Transverse colon (tissue), 4 donors: Measurements from ENCODE around the gene BARD1. TPM values are rescaled to one million over a fixed set of nuclear protein-coding genes. Genes with fewer than 3 reads are reported as not detected.

Experiments
- DNase-seq: peaks from one replicate; pipeline ENCODE4 v3.0.0-alpha.2; 2019
- H3K27ac ChIP-seq, 4 donors: fragments of 200-600 bp; sonication (generic); 2 replicates each; pipeline ENCODE4 v1.5.1; 2016 to 2018; ENCODE audit warnings: inconsistent platforms in 4 of 4
- H3K27me3 ChIP-seq: fragments of 200-600 bp; sonication (generic); 2 replicates; pipeline ENCODE4 v1.5.1; 2017; ENCODE audit warnings: inconsistent platforms
- H3K36me3 ChIP-seq, 4 donors: fragments of 200-600 bp; sonication (generic); 2 replicates each; pipeline ENCODE4 v1.5.1; 2017 to 2019; ENCODE audit warnings: inconsistent platforms in 4 of 4
- H3K4me1 ChIP-seq, 4 donors: fragments of 200-600 bp; sonication (generic); 2 replicates each; pipeline ENCODE4 v1.5.1; 2017 to 2020; ENCODE audit warnings: inconsistent platforms in 4 of 4
- H3K4me3 ChIP-seq, 4 donors: fragments of 200-600 bp; sonication (generic); 1 replicate in 1 of 4; 2 replicates in 3 of 4; pipeline versions ENCODE4 v1.5.1 to v1.6.1; 2017 to 2019; ENCODE audit warnings: inconsistent platforms in 4 of 4
- H3K9me3 ChIP-seq, 2 donors: fragments of 200-600 bp; sonication (generic); 2 replicates each; pipeline ENCODE4 v1.5.1; 2017 to 2019; ENCODE audit warnings: inconsistent platforms in 2 of 2
- EP300 ChIP-seq: sonication (generic); formaldehyde crosslinking; IDR thresholded peaks from one replicate; pipeline ENCODE4 v1.6.1; 2017; ENCODE audit warnings: antibody characterized with exemption, low read depth
- POLR2A ChIP-seq: fragments of 450-650 bp; IDR thresholded peaks from one replicate; pipeline ENCODE4 v1.6.1; 2016; ENCODE audit warnings: antibody characterized with exemption, mild to moderate bottlenecking, moderate library complexity
- POLR2AphosphoS5 ChIP-seq, 3 donors: sonication (generic); formaldehyde crosslinking; IDR thresholded peaks; one replicate each; pipeline ENCODE4 v1.6.1; 2016; ENCODE audit warnings: antibody characterized with exemption in 3 of 3
- WGBS, 2 donors: methylation state at CpG; one replicate each; pipeline ENCODE4 v1.1.5; 2018; ENCODE audit warnings: low coverage in 1 of 2; 5-methylcytosine and 5-hydroxymethylcytosine counted together
- in situ Hi-C, 4 donors: fragments of 200-750 bp; cut with MboI; loops; one replicate each; pipeline versions ENCODE4 v1.15.0 to v1.15.1; 2017; ENCODE audit warnings: low sequenced_read_pairs in 3 of 4, low pct_ligation_motif_present in 1 of 4, low pct_unique_long_range_greater_than_20kb in 1 of 4
- intact Hi-C: fragments of 100-400 bp; cut with DNase I; formaldehyde crosslinking; loops from one replicate; pipeline ENCODE4 v1.15.1; 2023; ENCODE audit warnings: low total_unique reads
- small RNA-seq, 4 donors: library from RNA; depleted of rRNA; stranded (forward); fragments of <200 nt; gene quantifications; one replicate each; pipeline ENCODE3, GENCODE V24; 2016
- total RNA-seq, 4 donors: library from RNA; depleted of rRNA; stranded (reverse); fragments of >200 nt; gene quantifications; one replicate each; pipeline ENCODE4 v1.1.0, GENCODE V29; 2016
- TF ChIP-seq, protein P1 (sequence below), 5 experiments: fragments of 200-600 bp in 3 of 5; fragments of 450-650 bp in 2 of 5; sonication (generic) in 3 of 5; IDR thresholded peaks; 1 replicate in 2 of 5; 2 replicates in 3 of 5; pipeline ENCODE4 v1.5.1; 2016 to 2017; ENCODE audit warnings: antibody characterized with exemption in 5 of 5, inconsistent platforms in 3 of 5, mild to moderate bottlenecking in 2 of 5, moderate library complexity in 1 of 5

BARD1 gene
- total RNA-seq, 4 donors from 2014 or later: 2.2 to 141 (median 9.1) TPM

DNA sequence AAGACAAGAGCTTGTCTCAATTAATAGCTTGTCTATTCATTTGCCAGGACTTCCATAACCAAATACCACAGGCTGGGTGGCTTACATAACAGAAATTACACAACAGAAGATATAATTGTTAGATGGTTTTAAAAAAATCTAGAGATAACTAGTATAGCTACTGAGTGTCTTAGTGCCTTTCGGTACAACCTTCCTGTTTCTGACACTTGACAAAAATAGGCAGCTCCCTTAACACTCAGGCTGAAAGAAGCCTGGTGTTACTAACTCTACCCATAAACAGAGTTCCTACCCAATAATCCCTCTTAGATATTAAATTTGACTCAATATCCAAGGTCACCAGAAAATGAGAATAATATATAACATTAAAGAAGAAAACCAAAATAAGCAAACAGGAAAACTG, 129.7 kb downstream of the BARD1 start:
- H3K9me3 ChIP-seq: no peaks in the 10 kb centered on the region
- DNase-seq: no peak
- in situ Hi-C loops: no loop called here
- H3K4me1 ChIP-seq: no peaks in the 10 kb centered on the region
- intact Hi-C loops: no loop called here
- no peaks in the 10 kb centered on the region for H3K27me3 ChIP-seq
- no peak overlapping the region for H3K4me3 ChIP-seq
- H3K36me3 ChIP-seq: no peaks in the 10 kb centered on the region
- no peak for TF ChIP-seq POLR2AphosphoS5 (IDR thresholded peaks at IDR 0.05)
- TF ChIP-seq EP300: no peak
- TF ChIP-seq, protein P1, sequence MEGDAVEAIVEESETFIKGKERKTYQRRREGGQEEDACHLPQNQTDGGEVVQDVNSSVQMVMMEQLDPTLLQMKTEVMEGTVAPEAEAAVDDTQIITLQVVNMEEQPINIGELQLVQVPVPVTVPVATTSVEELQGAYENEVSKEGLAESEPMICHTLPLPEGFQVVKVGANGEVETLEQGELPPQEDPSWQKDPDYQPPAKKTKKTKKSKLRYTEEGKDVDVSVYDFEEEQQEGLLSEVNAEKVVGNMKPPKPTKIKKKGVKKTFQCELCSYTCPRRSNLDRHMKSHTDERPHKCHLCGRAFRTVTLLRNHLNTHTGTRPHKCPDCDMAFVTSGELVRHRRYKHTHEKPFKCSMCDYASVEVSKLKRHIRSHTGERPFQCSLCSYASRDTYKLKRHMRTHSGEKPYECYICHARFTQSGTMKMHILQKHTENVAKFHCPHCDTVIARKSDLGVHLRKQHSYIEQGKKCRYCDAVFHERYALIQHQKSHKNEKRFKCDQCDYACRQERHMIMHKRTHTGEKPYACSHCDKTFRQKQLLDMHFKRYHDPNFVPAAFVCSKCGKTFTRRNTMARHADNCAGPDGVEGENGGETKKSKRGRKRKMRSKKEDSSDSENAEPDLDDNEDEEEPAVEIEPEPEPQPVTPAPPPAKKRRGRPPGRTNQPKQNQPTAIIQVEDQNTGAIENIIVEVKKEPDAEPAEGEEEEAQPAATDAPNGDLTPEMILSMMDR (IDR thresholded peaks at IDR 0.05): no peak
- no peak for TF ChIP-seq POLR2A
- 87 to 89% methylated on average over 1 of the region's 1 CpG for whole genome bisulfite sequencing, 2 donors
- no peak overlapping the region for H3K27ac ChIP-seq

DNA sequence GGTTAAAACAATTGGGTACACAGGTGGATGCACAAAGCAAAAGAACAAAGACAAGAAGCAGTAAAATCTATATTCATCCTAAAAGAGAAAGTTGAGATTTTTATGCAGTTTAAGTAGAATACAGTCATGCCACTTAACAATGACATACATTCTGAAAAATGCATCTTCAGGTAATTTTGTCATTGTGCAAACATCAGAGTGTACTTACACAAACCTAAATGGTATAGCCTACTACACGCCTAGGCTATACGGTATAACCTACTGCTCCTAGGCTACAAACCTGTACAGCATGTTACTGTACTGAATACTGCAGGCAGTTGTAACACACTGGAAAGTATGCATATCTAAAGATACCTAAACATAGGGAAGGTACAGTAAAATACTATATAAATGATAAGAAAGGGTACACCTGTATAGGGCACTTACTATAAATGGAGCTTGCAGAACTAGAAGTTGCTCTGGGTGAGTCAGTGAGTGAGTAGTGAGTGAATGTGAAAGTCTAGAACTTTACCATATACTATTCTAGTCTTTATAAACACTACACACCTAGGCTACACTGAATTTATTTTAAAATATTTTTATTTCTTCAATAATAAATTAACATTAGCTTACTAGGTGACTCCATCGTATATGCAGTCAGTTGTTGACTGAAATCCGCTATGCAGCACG, 132.9 kb downstream of the BARD1 start:
- TF ChIP-seq, protein P1 (IDR thresholded peaks at IDR 0.05): no peak
- TF ChIP-seq POLR2AphosphoS5 (IDR thresholded peaks at IDR 0.05) (no peak), EP300 (no peak), POLR2A (no peak)
- Histone ChIP-seq H3K27ac (no peak overlapping the region), H3K4me1 (no peaks in the 10 kb centered on the region), H3K27me3 (no peaks in the 10 kb centered on the region), H3K36me3 (no peaks in the 10 kb centered on the region), H3K4me3 (no peak overlapping the region), H3K9me3 (no peaks in the 10 kb centered on the region)
- DNase-seq: no peak
- intact Hi-C loops: no loop called here
- WGBS, 2 donors: 87 to 88% methylated on average over 5 of the region's 5 CpGs
- in situ Hi-C loops: no loop called here

Small RNAs within 50 kb of the gene (small RNA-seq; reads per million reads assigned to genes)
- 0 to 0.83 (median 0) reads per million in 4 donors for gene SNORA70I
